ENCODE results near the gene ATXN1. TPM values are rescaled to one million over a fixed set of nuclear protein-coding genes. Genes with fewer than 3 reads are reported as not detected.

The ATXN1 gene
- total RNA-seq, 4 donors from 2014 or later = 48.7 to 166 (median 105) TPM

DNA sequence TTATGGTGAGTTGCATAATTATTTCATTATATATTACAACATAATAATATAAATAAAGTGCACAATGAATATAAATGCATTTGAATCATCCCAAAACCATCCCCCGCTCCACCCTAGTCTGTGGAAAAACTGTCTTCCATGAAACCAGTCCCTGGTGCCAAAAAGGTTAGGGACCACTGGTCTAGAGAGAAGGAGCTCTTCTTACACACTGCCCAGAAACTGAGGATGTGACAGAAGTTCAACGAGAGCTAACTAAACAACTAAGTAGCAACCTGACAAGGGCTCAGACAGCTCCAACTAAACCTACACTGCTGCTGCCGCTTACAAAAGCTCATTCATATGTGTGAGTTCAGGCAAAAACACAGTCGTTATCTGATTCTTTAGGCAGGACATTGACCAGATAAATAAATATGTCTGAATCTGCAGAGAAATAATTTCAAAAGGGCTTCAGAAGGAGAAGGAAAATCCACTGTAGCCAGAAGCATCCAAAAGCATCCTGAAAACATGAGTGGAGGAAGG lies 125.9 kb downstream of the ATXN1 start:
- Histone ChIP-seq H3K36me3 (no peaks in the 10 kb centered on the region), H3K27ac (peak overlapping the region in 1 of 4 donors; percentile 28), H3K4me1 (peaks cover 0 to 9% (median 2%) of the 10 kb centered on the region in 4 donors), H3K27me3 (no peaks in the 10 kb centered on the region), H3K9me3 (no peaks in the 10 kb centered on the region), H3K4me3 (no peak overlapping the region)
- intact Hi-C loops (cut with DNase I; ENCODE audit: low total_unique reads) = no loop called here
- DNase-seq = no peak
- WGBS, 2 donors (ENCODE audit: low coverage in 1 of 2) = 77 to 93% methylated on average over 2 to 4 of the region's 4 CpGs
- TF ChIP-seq, protein P1, sequence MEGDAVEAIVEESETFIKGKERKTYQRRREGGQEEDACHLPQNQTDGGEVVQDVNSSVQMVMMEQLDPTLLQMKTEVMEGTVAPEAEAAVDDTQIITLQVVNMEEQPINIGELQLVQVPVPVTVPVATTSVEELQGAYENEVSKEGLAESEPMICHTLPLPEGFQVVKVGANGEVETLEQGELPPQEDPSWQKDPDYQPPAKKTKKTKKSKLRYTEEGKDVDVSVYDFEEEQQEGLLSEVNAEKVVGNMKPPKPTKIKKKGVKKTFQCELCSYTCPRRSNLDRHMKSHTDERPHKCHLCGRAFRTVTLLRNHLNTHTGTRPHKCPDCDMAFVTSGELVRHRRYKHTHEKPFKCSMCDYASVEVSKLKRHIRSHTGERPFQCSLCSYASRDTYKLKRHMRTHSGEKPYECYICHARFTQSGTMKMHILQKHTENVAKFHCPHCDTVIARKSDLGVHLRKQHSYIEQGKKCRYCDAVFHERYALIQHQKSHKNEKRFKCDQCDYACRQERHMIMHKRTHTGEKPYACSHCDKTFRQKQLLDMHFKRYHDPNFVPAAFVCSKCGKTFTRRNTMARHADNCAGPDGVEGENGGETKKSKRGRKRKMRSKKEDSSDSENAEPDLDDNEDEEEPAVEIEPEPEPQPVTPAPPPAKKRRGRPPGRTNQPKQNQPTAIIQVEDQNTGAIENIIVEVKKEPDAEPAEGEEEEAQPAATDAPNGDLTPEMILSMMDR (IDR thresholded peaks at IDR 0.05) = no peak
- no peak for TF ChIP-seq EP300 (IDR thresholded peaks at IDR 0.05; ENCODE audit: low read depth)
- no peak for TF ChIP-seq POLR2A (IDR thresholded peaks at IDR 0.05)
- no peak for TF ChIP-seq POLR2AphosphoS5 (IDR thresholded peaks at IDR 0.05)
- in situ Hi-C loops (cut with MboI; ENCODE audit: low pct_ligation_motif_present in 1 of 4, low pct_unique_long_range_greater_than_20kb in 1 of 4, low sequenced_read_pairs in 3 of 4) = no loop called here

DNA sequence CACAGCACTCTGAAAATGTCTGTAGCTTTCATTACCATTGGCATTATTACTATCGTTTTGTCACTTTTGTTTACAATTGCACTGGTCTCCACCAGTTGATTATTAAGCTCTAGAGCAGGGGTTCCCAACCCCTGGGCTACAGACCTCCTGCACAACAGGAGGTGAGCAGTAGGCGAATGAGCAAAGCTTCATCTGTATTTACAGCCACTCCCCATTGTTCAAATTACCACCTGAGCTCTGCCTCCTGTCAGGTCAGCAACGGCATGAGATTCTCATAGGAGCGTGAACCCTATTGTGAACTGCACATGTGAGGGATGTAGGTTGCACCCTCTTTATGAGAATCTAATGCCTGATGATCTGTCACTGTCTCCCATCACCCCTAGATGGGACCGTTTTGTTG lies 126.4 kb downstream of the ATXN1 start:
- in situ Hi-C loops (cut with MboI; ENCODE audit: low pct_ligation_motif_present in 1 of 4, low pct_unique_long_range_greater_than_20kb in 1 of 4, low sequenced_read_pairs in 3 of 4) (no loop called here), intact Hi-C loops (cut with DNase I; ENCODE audit: low total_unique reads) (no loop called here)
- no peaks in the 10 kb centered on the region for H3K36me3 ChIP-seq
- TF ChIP-seq POLR2AphosphoS5 (IDR thresholded peaks at IDR 0.05) (no peak), POLR2A (IDR thresholded peaks at IDR 0.05) (no peak), EP300 (IDR thresholded peaks at IDR 0.05; ENCODE audit: low read depth) (no peak)
- TF ChIP-seq, protein P1 (IDR thresholded peaks at IDR 0.05) = no peak
- H3K27ac ChIP-seq = peak overlapping the region in 1 of 4 donors; percentile 28
- DNase-seq = no peak
- H3K4me3 ChIP-seq = no peak overlapping the region
- H3K9me3 ChIP-seq = no peaks in the 10 kb centered on the region
- peaks cover 0 to 9% (median 2%) of the 10 kb centered on the region in 4 donors for H3K4me1 ChIP-seq
- 63 to 87% methylated on average over 1 to 5 of the region's 5 CpGs for WGBS, 2 donors (ENCODE audit: low coverage in 1 of 2)
- no peaks in the 10 kb centered on the region for H3K27me3 ChIP-seq

DNA sequence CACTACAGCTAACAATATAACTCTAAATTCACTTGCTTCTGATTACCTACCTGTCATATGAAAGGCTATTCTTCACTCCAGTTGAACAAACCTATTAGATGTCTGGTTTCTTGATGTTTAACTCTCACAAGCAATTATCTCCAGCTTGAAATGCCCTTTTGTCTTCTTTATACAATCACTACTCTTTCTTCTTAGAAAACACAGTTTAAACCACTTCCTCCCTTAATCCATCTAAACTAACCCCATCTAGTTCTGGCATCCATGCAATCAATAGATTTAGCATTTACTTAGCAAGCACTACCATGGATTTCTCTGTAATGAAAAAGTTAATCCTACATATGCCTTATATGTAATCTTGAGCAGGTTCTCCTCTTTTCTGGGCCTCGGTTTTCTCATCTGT lies 127.3 kb downstream of the ATXN1 start:
- TF ChIP-seq POLR2AphosphoS5 (IDR thresholded peaks at IDR 0.05) = no peak
- TF ChIP-seq, protein P1 (IDR thresholded peaks at IDR 0.05) = no peak
- no peak for TF ChIP-seq POLR2A (IDR thresholded peaks at IDR 0.05)
- no peak for TF ChIP-seq EP300 (IDR thresholded peaks at IDR 0.05; ENCODE audit: low read depth)
- WGBS, 2 donors (ENCODE audit: low coverage in 1 of 2) = 92% methylated on average over 1 of the region's 1 CpG

DNA sequence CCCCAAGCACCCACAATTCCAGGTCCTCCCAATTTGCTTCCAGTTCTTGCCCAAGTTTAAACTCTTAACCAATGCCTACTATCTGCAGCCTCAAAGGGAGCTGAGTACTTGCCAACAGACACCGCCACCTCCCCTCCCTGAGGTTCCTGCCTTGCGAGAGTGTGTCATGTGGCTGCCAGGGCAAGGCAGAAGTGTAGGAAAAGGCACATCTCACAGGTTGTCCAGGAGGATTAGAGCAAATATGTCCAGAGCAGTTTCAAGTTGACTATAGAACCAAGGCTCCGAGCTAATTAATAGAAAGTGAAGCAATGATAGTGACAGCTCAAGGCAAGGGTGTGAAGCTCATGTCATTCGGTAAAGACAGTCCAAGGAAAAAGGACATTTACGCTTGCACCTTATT lies 127.8 kb downstream of the ATXN1 start:
- TF ChIP-seq, protein P1 (IDR thresholded peaks at IDR 0.05) = no peak
- TF ChIP-seq EP300 (IDR thresholded peaks at IDR 0.05; ENCODE audit: low read depth) (no peak), POLR2A (IDR thresholded peaks at IDR 0.05) (no peak)
- Histone ChIP-seq H3K27me3 (no peaks in the 10 kb centered on the region), H3K4me1 (peaks cover 0 to 9% (median 2%) of the 10 kb centered on the region in 4 donors), H3K4me3 (no peak overlapping the region), H3K36me3 (no peaks in the 10 kb centered on the region), H3K9me3 (no peaks in the 10 kb centered on the region), H3K27ac (no peak overlapping the region)
- intact Hi-C loops (cut with DNase I; ENCODE audit: low total_unique reads) (no loop called here), in situ Hi-C loops (cut with MboI; ENCODE audit: low pct_ligation_motif_present in 1 of 4, low pct_unique_long_range_greater_than_20kb in 1 of 4, low sequenced_read_pairs in 3 of 4) (no loop called here)
- DNase-seq = no peak
- WGBS, 2 donors (ENCODE audit: low coverage in 1 of 2) = 93 to 100% methylated on average over 5 of the region's 5 CpGs

More for the DNA sequence above, 127.3 kb downstream of the ATXN1 start:
- Histone ChIP-seq H3K27ac (no peak overlapping the region), H3K27me3 (no peaks in the 10 kb centered on the region), H3K9me3 (no peaks in the 10 kb centered on the region), H3K4me3 (no peak overlapping the region), H3K4me1 (peaks cover 0 to 9% (median 2%) of the 10 kb centered on the region in 4 donors), H3K36me3 (no peaks in the 10 kb centered on the region)
- in situ Hi-C loops (cut with MboI; ENCODE audit: low pct_ligation_motif_present in 1 of 4, low pct_unique_long_range_greater_than_20kb in 1 of 4, low sequenced_read_pairs in 3 of 4) = no loop called here
- no peak for DNase-seq
- intact Hi-C loops (cut with DNase I; ENCODE audit: low total_unique reads) = no loop called here

All from transverse colon (tissue), 4 donors.